ENCODE data around the gene CCDC50.

The CCDC50 gene

GRCh38 chr3:191328383-191328961 is 722 bp upstream of the CCDC50 start:
- in situ Hi-C loops (cut with MboI; ENCODE audit: low pct_unique_long_range_greater_than_20kb, low sequenced_read_pairs, unreplicated experiment) = no loop called here
- DNase-seq (ENCODE audit: low spot score) = no peak
- TF ChIP-seq CTCF (IDR thresholded peaks at IDR 0.05; ENCODE audit: extremely low read depth, insufficient read depth, missing control alignments) = no peak

DNA sequence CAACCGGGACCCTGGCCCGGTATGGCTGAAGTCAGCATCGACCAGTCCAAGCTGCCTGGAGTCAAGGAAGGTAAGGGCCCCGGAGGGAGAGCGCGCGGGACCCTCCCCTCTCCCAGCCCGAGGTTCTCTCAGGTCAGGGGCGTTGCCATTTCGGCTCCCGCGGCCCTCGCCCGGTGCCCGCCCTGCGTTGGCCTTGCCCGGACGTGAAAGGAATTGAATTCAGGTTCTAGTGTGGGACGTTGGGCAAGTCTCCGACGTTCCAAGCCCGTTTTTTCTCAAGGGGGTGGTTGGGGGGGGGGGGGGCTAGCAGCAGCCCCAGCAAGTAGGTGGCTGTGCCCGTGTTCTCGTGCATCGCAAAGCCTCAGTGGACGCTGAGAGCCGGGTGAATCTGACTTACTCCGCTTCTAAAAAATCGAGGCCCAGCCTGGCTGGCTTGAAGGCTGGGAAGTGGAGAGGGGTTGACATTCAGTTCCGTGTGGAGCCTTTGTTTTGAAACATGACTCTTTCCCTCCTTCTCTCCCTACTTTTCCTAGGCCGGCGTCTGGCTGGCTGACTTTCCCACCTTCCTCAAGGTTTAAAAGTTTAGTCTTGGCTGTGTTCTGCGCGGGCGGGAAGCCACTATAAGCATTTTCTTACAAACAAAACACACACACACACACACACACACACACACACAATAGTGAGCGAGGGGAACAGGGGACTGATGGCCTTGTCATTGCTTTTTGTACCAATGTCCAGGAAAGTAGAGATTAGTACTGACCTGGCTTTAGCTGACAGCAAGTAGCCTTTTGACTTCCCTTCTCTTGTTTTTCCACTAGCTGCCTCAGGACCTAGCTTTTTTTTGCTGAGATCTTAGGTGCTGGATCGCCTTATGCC is 698 bp downstream of the CCDC50 start, which contains the start of gene UTS2B:
Gene UTS2B, minus strand, starts transcription at position 873 of the 876 bp plus-strand sequence. CDS start 48,337 bp downstream, outside the sequence.
- no peak for TF ChIP-seq CTCF (IDR thresholded peaks at IDR 0.05; ENCODE audit: extremely low read depth, insufficient read depth, missing control alignments)
- in situ Hi-C loops (cut with MboI; ENCODE audit: low pct_unique_long_range_greater_than_20kb, low sequenced_read_pairs, unreplicated experiment) = no loop called here
- DNase-seq (ENCODE audit: low spot score) = peak; percentile 33

- TF ChIP-seq CTCF (IDR thresholded peaks at IDR 0.05; ENCODE audit: extremely low read depth, insufficient read depth, missing control alignments) = no peak
- no peak for DNase-seq (ENCODE audit: low spot score)
- in situ Hi-C loops (cut with MboI; ENCODE audit: low pct_unique_long_range_greater_than_20kb, low sequenced_read_pairs, unreplicated experiment) = no loop called here
Measured at GRCh38 chr3:191330530-191331048, 1.4 kb downstream of the CCDC50 start.

- in situ Hi-C loops (cut with MboI; ENCODE audit: low pct_unique_long_range_greater_than_20kb, low sequenced_read_pairs, unreplicated experiment) = no loop called here
- no peak for DNase-seq (ENCODE audit: low spot score)
Measured at GRCh38 chr3:191331388-191331787, 2.2 kb downstream of the CCDC50 start.

DNA sequence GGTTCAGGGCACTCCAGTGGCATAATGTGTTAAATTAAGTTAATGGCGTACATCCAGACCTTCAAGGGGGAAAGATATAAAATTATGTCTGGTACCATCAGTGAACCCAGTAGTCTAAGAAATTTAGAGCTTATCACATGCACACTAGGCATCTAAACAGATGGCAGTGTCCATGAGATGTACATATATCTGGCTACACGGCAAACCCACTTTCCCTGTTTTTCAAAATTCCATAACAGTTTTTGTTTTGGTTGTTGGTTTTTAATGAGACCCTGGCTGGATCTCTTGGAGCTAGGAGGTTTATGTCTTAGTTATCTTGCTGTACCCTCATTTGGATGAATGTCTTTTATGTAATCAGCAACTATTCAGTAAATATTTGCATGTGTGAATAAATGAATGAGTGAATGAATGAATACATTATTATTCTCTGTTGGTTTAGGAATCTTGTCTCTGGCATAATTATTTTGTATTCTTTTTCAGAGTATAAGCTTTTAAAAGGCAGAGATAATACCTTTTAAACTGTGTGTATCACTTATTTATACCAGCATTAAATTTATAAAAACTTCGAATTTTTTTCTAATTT is 4.2 kb downstream of the CCDC50 start:
- no peak for DNase-seq (ENCODE audit: low spot score)
- in situ Hi-C loops (cut with MboI; ENCODE audit: low pct_unique_long_range_greater_than_20kb, low sequenced_read_pairs, unreplicated experiment) = no loop called here
- TF ChIP-seq CTCF (IDR thresholded peaks at IDR 0.05; ENCODE audit: extremely low read depth, insufficient read depth, missing control alignments) = no peak

More at GRCh38 chr3:191331388-191331787, 2.2 kb downstream of the CCDC50 start:
- no peak for TF ChIP-seq CTCF (IDR thresholded peaks at IDR 0.05; ENCODE audit: extremely low read depth, insufficient read depth, missing control alignments)

- in situ Hi-C loops (cut with MboI; ENCODE audit: low pct_unique_long_range_greater_than_20kb, low sequenced_read_pairs, unreplicated experiment) = no loop called here
- TF ChIP-seq CTCF (IDR thresholded peaks at IDR 0.05; ENCODE audit: extremely low read depth, insufficient read depth, missing control alignments) = no peak
- DNase-seq (ENCODE audit: low spot score) = no peak
Measured at GRCh38 chr3:191334346-191334893, 5.2 kb downstream of the CCDC50 start.
